Pons (tissue), 1 donor: Measurements from ENCODE around the gene MAP7.
"Not testable (repeated sequence)": the region's sequence is repeated elsewhere in the genome, so short reads cannot be mapped to it uniquely, and the experiment has no call there.

Experiments
- DNase-seq: peaks from one replicate; pipeline ENCODE4 v3.0.0-alpha.2; 2016; ENCODE audit warnings: low spot score

MAP7 gene

GRCh38 chr6:136378888-136379287, 171.3 kb downstream of the MAP7 start:
- no peak for DNase-seq

GRCh38 chr6:136375836-136376235, 174.4 kb downstream of the MAP7 start:
- not testable (repeated sequence) for DNase-seq

- no peak for DNase-seq
These were observed 178.3 kb downstream of the MAP7 start for GRCh38 chr6:136371959-136372358.

- DNase-seq = no peak
These were observed 179.1 kb downstream of the MAP7 start for GRCh38 chr6:136370988-136371728.

- DNase-seq = peak; percentile 88
These were observed 184.4 kb downstream of the MAP7 start for GRCh38 chr6:136365776-136366354.

GRCh38 chr6:136362421-136363356, 187.5 kb downstream of the MAP7 start:
- no peak for DNase-seq

GRCh38 chr6:136361787-136362186, 188.4 kb downstream of the MAP7 start:
- no peak for DNase-seq

GRCh38 chr6:136360783-136361182, 189.4 kb downstream of the MAP7 start:
- no peak for DNase-seq

DNA sequence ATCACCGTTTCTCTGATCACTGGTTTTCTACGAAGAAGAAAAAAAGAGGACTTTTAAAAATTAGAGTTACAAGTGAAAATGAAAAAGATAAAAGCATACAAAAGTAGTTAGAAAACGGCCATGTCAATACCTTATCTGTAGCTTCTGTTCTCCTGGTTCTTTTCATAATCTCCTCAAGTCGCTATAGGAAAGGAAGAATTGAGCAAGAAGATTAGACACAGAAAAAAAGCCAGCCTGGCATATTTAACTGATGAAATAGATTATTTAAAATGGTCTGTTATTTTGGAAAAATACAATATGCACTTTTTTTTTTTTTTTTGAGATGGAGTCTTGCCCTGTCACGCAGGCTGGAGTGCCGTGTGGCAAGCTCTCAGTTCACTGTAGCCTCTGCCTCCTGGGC, 190.4 kb downstream of the MAP7 start:
- no peak for DNase-seq

GRCh38 chr6:136351518-136352110, 198.6 kb downstream of the MAP7 start:
- no peak for DNase-seq

- DNase-seq = no peak
These were observed 199.3 kb downstream of the MAP7 start for GRCh38 chr6:136350914-136351313.

DNA sequence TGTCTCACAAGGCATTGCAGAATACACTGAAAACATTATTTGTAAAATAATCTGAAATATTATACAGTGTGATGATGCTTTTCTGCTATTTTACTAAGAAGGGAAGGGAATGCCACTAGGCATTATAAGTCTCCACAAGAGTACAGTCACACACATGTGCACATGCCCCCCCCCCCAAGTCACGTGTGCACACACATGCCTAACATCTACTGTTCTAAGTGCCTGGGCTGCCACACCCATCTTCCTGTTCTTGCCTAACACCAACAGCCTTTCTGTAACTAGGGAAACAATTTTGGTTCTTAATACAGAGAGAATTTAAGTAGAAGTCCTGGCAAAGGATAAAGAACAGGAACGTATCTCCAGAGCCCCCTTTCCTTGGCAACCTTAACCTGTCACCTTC, 202.4 kb downstream of the MAP7 start:
- DNase-seq = no peak

- DNase-seq = no peak
These were observed 205.1 kb downstream of the MAP7 start for GRCh38 chr6:136345145-136345544.

DNA sequence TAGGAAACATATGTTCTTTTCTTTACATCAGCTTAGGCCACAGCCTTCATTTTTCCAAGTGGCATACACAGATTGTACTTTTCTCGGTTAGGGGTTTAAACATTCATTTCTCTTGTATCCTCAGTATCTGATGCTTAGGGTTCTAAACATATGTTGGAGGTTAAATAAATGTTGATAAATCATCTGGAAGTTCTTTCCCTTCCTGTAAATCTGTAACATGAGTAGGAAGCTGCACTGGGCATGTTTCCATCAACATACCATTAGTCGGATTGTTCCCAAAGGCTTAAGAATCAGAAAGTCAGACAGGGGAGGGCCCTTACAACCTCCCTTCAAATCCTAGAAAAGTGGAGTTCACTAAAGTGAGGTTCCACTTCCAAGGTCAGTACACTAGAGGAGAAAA, 205.8 kb downstream of the MAP7 start:
- DNase-seq = no peak

GRCh38 chr6:136343700-136344099, 206.5 kb downstream of the MAP7 start:
- DNase-seq = no peak

DNA sequence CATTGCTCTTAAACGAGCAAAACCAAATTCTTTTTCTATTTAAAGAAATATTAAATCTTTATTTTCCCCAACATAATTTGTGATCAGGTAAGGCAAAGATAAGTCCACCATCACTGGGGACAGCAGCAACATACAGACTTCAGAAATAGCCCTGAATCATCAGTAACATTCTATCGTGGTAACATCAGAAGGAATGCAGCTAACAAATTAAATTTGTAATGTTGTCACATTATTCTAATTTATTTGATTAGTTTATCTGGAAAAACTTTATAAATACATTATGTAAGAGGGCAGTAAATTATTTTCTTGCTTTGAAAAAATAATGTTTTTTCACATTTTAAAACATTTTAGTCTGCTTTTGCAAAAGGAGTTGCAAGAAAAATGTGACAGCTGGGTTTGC, 206.9 kb downstream of the MAP7 start:
- no peak for DNase-seq

DNA sequence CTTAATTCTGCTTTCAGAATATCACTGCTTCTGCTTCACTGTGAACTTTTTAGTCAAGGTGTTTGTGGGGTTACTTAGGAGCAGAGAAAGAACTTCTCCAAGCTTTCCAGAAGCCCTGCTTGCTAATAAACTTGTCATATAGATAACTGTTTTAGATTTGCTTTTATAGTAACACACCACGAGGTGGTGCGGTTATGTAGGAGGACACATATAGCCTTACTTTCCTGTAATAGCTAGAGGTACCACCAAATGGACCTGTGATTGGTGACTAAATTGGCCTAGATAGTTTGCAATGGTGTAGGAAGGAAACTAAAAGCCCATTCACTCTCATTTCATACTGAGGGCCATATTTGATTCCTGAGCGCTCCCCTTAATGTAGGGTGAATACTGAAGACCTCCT, 208.3 kb downstream of the MAP7 start:
- DNase-seq = no peak

DNA sequence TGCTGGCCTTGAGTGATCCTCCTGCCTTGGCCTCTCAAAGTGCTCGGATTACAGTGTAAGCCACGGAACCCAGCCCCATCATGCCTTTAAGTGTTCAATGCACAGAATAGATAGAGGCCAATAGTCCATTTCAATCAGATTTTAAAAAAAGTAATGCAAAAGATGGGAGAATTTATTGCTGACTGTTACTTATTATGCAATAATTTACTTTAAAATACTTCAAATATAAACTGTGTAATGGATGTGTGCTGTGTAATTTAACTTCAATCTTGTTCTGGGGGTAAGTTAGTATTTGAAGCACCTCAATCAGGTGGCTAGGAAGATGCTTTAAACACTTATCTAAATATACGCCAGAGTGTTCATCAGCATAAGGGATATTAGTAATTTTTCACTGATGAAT, 208.9 kb downstream of the MAP7 start:
- DNase-seq = no peak

GRCh38 chr6:136338486-136338885, 211.7 kb downstream of the MAP7 start:
- DNase-seq = no peak

DNA sequence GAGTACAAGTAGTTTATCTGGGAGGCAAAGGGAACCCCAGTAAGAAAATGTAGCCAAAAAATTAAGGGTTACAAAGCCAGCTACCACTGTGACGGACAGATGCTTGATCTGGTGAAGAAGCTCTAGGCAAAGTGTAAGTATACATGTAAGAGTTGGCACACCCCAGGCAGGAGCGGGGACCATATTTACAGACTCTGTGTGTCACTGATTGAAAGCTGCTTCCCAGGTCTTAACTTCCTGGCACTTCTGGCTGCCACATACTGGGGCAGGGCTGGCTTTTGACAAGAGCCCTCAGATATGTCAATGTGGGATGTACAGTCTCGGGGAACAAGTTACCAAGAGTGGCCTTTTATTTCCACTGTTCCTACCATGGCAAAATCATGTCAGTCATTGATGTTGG, 212.6 kb downstream of the MAP7 start:
- DNase-seq = no peak

DNA sequence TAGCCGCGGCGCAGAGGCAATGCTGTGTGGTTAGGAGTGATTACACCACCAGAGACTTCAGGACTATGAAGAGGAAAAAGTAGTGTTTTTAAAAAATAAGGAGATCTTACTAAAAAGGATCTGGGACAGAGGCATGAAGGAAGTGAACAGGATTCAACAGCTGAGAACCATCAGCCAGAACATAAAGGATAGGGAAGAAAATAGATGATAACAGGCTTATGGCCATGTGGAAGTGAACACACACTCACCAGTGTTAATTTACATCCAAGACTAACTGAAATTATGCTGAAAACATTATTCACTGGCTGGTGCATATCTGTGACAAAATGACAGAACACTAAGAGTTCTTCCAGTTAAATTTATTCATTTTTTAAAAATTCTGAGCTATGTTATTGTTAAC, 213.1 kb downstream of the MAP7 start:
- DNase-seq = no peak

DNA sequence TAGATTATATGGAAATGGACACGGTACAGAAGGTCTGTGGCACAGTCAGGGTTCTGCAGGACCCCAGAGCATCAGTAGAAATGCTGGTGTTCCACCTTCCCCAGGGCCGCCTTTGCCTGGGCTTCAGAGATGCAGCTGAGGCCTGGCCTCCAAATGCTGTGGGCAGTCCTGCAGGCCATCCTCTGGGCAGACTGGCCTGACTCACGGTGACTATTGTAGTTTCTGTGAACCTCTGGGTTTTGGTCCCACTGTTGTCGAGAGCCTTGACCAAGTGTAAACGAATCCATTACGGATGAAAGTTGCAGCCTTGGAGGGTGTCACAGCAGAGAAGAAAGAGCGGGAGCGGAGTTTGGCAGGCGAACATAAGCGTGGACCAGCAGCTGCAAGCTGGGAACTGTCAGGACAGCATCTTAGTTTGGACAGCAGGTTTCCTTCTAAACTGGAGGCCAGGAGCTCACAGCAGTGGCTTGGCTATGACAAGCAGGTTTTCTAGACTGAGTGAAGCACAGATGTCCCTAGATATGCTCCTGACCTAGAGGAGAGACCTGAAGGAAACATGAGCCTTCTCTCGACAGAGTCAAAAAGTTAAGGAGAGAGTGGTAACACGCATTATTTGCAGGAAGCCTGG, 214.4 kb downstream of the MAP7 start:
- peak; percentile 43 for DNase-seq
